Measurements from ENCODE around the gene ACTN1.

Gene ACTN1

GRCh38 chr14:68970736-68971135, 8.4 kb downstream of the ACTN1 start:
- in situ Hi-C loops (cut with HindIII; ENCODE audit: low sequenced_read_pairs): no loop called here

GRCh38 chr14:68970038-68970612, 9.0 kb downstream of the ACTN1 start:
- in situ Hi-C loops (cut with HindIII; ENCODE audit: low sequenced_read_pairs): no loop called here

GRCh38 chr14:68969278-68970033, 9.6 kb downstream of the ACTN1 start:
- in situ Hi-C loops (cut with HindIII; ENCODE audit: low sequenced_read_pairs): loop anchor here (5.0 kb wide), 1 partner anchor 123 kb away; no protein-coding TSS in a partner anchor

- in situ Hi-C loops (cut with HindIII; ENCODE audit: low sequenced_read_pairs): loop anchor here (5.0 kb wide), 1 partner anchor 124 kb away; no protein-coding TSS in a partner anchor
Observed at GRCh38 chr14:68968721-68969120, 10.4 kb downstream of the ACTN1 start.

- in situ Hi-C loops (cut with HindIII; ENCODE audit: low sequenced_read_pairs): loop anchor here (5.0 kb wide), 1 partner anchor 124 kb away; no protein-coding TSS in a partner anchor
Observed at GRCh38 chr14:68968051-68968450, 11.1 kb downstream of the ACTN1 start.

GRCh38 chr14:68967459-68967940, 11.6 kb downstream of the ACTN1 start:
- in situ Hi-C loops (cut with HindIII; ENCODE audit: low sequenced_read_pairs): loop anchor here (5.0 kb wide), 1 partner anchor 125 kb away; no protein-coding TSS in a partner anchor

GRCh38 chr14:68966872-68967301, 12.2 kb downstream of the ACTN1 start:
- in situ Hi-C loops (cut with HindIII; ENCODE audit: low sequenced_read_pairs): loop anchor here (5.0 kb wide), 1 partner anchor 125 kb away; no protein-coding TSS in a partner anchor

- in situ Hi-C loops (cut with HindIII; ENCODE audit: low sequenced_read_pairs): loop anchor here (5.0 kb wide), 1 partner anchor 127 kb away; no protein-coding TSS in a partner anchor
Observed at GRCh38 chr14:68965261-68965761, 13.8 kb downstream of the ACTN1 start.

GRCh38 chr14:68964300-68965093, 14.6 kb downstream of the ACTN1 start:
- in situ Hi-C loops (cut with HindIII; ENCODE audit: low sequenced_read_pairs): loop anchor here (5.0 kb wide), 1 partner anchor 128 kb away; no protein-coding TSS in a partner anchor

- in situ Hi-C loops (cut with HindIII; ENCODE audit: low sequenced_read_pairs): no loop called here
Observed at GRCh38 chr14:68962681-68963080, 16.4 kb downstream of the ACTN1 start.

- in situ Hi-C loops (cut with HindIII; ENCODE audit: low sequenced_read_pairs): no loop called here
Observed at GRCh38 chr14:68961781-68962584, 17.1 kb downstream of the ACTN1 start.

- in situ Hi-C loops (cut with HindIII; ENCODE audit: low sequenced_read_pairs): no loop called here
Observed at GRCh38 chr14:68961361-68961760, 17.7 kb downstream of the ACTN1 start.

- in situ Hi-C loops (cut with HindIII; ENCODE audit: low sequenced_read_pairs): no loop called here
Observed at GRCh38 chr14:68960123-68960522, 19.0 kb downstream of the ACTN1 start.

- in situ Hi-C loops (cut with HindIII; ENCODE audit: low sequenced_read_pairs): loop anchor here (5.0 kb wide), 1 partner anchor 57 kb away; no protein-coding TSS in a partner anchor
Observed at GRCh38 chr14:68959035-68959434, 20.1 kb downstream of the ACTN1 start.

- in situ Hi-C loops (cut with HindIII; ENCODE audit: low sequenced_read_pairs): loop anchor here (5.0 kb wide), 1 partner anchor 56 kb away; no protein-coding TSS in a partner anchor
Observed at GRCh38 chr14:68958553-68958952, 20.5 kb downstream of the ACTN1 start.

- in situ Hi-C loops (cut with HindIII; ENCODE audit: low sequenced_read_pairs): loop anchor here (5.0 kb wide), 1 partner anchor 55 kb away; no protein-coding TSS in a partner anchor
Observed at GRCh38 chr14:68957775-68958174, 21.3 kb downstream of the ACTN1 start.

GRCh38 chr14:68956724-68957123, 22.4 kb downstream of the ACTN1 start:
- in situ Hi-C loops (cut with HindIII; ENCODE audit: low sequenced_read_pairs): loop anchor here (5.0 kb wide), 1 partner anchor 54 kb away; no protein-coding TSS in a partner anchor

GRCh38 chr14:68955851-68956179, 23.3 kb downstream of the ACTN1 start:
- in situ Hi-C loops (cut with HindIII; ENCODE audit: low sequenced_read_pairs): loop anchor here (5.0 kb wide), 1 partner anchor 54 kb away; no protein-coding TSS in a partner anchor

- in situ Hi-C loops (cut with HindIII; ENCODE audit: low sequenced_read_pairs): loop anchor here (5.0 kb wide), 1 partner anchor 53 kb away; no protein-coding TSS in a partner anchor
Observed at GRCh38 chr14:68955164-68955850, 23.8 kb downstream of the ACTN1 start.

All from endothelial cell of hepatic sinusoid (primary cell).